H1 (cell line): ENCODE results near the gene CEP41. TPM values are rescaled to one million over a fixed set of nuclear protein-coding genes. Genes with fewer than 3 reads are reported as not detected.

ENCODE experiments used
- CTCF ChIA-PET: fragments of 300-600 bp; sonication (Branson Sonifier 250); formaldehyde crosslinking; loops from one replicate; lab custom pipeline; 2021; ENCODE audit not compliant: partially characterized antibody; lab: Charles Lee
- POLR2A ChIA-PET: fragments of 300-600 bp; sonication (Branson Sonifier 250); formaldehyde crosslinking; loops from one replicate; lab custom pipeline; 2021; ENCODE audit warnings: inconsistent platforms; ENCODE audit not compliant: partially characterized antibody; lab: Charles Lee
- DNase-seq, 2 experiments: peaks; one replicate each; pipeline versions ENCODE4 v3.0.0 to v3.0.0-alpha.2; 2010 to 2022; ENCODE audit warnings: low spot score in 2 of 2, low read depth in 1 of 2, mixed read lengths in 1 of 2
- FAIRE-seq: peaks from 2 replicates; lab custom pipeline; 2011; peaks lifted over from hg19 to GRCh38; lab: Jason Lieb, UNC
- H2AFZ ChIP-seq: 2 replicates; pipeline ENCODE4 v1.8.1; 2012; ENCODE audit warnings: low read length, inconsistent platforms
- H2AK5ac ChIP-seq: 2 replicates; pipeline ENCODE4 v1.6.1; 2013; ENCODE audit warnings: low read depth, low read length
- H2BK120ac ChIP-seq: replicated peaks from 2 replicates; pipeline ENCODE3; 2013; ENCODE audit warnings: low read depth, low read length, inconsistent platforms
- H2BK12ac ChIP-seq: 2 replicates; pipeline ENCODE4 v1.6.1; 2013; ENCODE audit warnings: low read depth, low read length
- H2BK15ac ChIP-seq: 2 replicates; pipeline ENCODE4 v1.6.1; 2013; ENCODE audit warnings: low read length
- H2BK20ac ChIP-seq: 2 replicates; pipeline ENCODE4 v1.6.1; 2013; ENCODE audit warnings: low read length
- H2BK5ac ChIP-seq: 2 replicates; pipeline ENCODE4 v1.6.1; 2013; ENCODE audit warnings: low read depth, low read length
- H3K14ac ChIP-seq: 2 replicates; pipeline ENCODE4 v1.6.1; 2013; ENCODE audit warnings: inconsistent platforms; ENCODE audit not compliant: insufficient read length
- H3K18ac ChIP-seq: 2 replicates; pipeline ENCODE4 v1.6.1; 2013; ENCODE audit warnings: low read length; ENCODE audit errors: extremely low read depth
- H3K23ac ChIP-seq: 2 replicates; pipeline ENCODE4 v1.6.1; 2013; ENCODE audit warnings: inconsistent platforms; ENCODE audit not compliant: insufficient read length
- H3K23me2 ChIP-seq: 2 replicates; pipeline ENCODE4 v1.6.1; 2013; ENCODE audit warnings: low read depth, low read length
- H3K27ac ChIP-seq: 2 replicates; pipeline ENCODE4 v1.6.1; 2011; ENCODE audit warnings: low read depth, low read length, inconsistent platforms
- H3K27me3 ChIP-seq, 4 experiments: replicated peaks in 1 of 4; 1 replicate in 1 of 4; 2 replicates in 3 of 4; pipeline versions ENCODE4 v1.6.1 to v1.8.1; 2011 to 2013; ENCODE audit warnings: low read length in 3 of 4, mild to moderate bottlenecking in 3 of 4, inconsistent platforms in 2 of 4, mixed read lengths in 2 of 4, moderate library complexity in 1 of 4; ENCODE audit not compliant: control insufficient read depth in 3 of 4, insufficient read depth in 3 of 4; ENCODE audit errors: extremely low read depth in 1 of 4
- H3K36me3 ChIP-seq, 4 experiments: 2 replicates each; pipeline versions ENCODE4 v1.6.1 to v1.8.1; 2011 to 2013; ENCODE audit warnings: mild to moderate bottlenecking in 4 of 4, low read length in 3 of 4, moderate library complexity in 2 of 4, control low read depth in 1 of 4, inconsistent platforms in 1 of 4; ENCODE audit not compliant: insufficient read depth in 4 of 4, control insufficient read depth in 2 of 4
- H3K4ac ChIP-seq: replicated peaks from 2 replicates; pipeline ENCODE3; 2013; ENCODE audit warnings: low read length, low read depth, mixed read lengths, inconsistent platforms; ENCODE audit not compliant: insufficient read length
- H3K4me1 ChIP-seq, 4 experiments: replicated peaks in 1 of 4; 1 replicate in 1 of 4; 2 replicates in 3 of 4; pipeline versions ENCODE4 v1.6.1 to v1.8.1; 2011 to 2013; ENCODE audit warnings: low read length in 3 of 4, inconsistent platforms in 2 of 4, mixed read lengths in 1 of 4; ENCODE audit not compliant: insufficient read depth in 4 of 4, control insufficient read depth in 3 of 4
- H3K4me2 ChIP-seq, 2 experiments: 2 replicates each; pipeline versions ENCODE4 v1.6.1 to v1.8.1; 2011 to 2013; ENCODE audit warnings: low read depth in 2 of 2, low read length in 2 of 2, control low read depth in 1 of 2, inconsistent platforms in 1 of 2, mild to moderate bottlenecking in 1 of 2; ENCODE audit not compliant: insufficient read depth in 1 of 2
- H3K4me3 ChIP-seq, 4 experiments: fragments of 200-600, 300-600 bp in 1 of 4; sonication (generic), shearing (Covaris generic), sonication (Bioruptor Twin) in 1 of 4; 2 replicates each; pipeline versions ENCODE4 v1.5.1 to v1.8.1; 2011 to 2016; ENCODE audit warnings: low read length in 4 of 4, low read depth in 3 of 4, control low read depth in 2 of 4, inconsistent platforms in 2 of 4, mild to moderate bottlenecking in 2 of 4, mixed read lengths in 1 of 4, moderate library complexity in 1 of 4; ENCODE audit not compliant: insufficient read depth in 2 of 4; ENCODE audit errors: extremely low read depth in 1 of 4
- H3K56ac ChIP-seq: replicated peaks from 2 replicates; pipeline ENCODE3; 2013; ENCODE audit warnings: low read depth, mild to moderate bottlenecking, mixed read lengths, low read length, inconsistent platforms; ENCODE audit not compliant: insufficient read length
- H3K79me1 ChIP-seq: 2 replicates; pipeline ENCODE4 v1.6.1; 2013; ENCODE audit warnings: low read depth, low read length, control low read depth
- H3K79me2 ChIP-seq, 2 experiments: 2 replicates each; pipeline versions ENCODE4 v1.6.1 to v1.8.1; 2012 to 2013; ENCODE audit warnings: low read length in 2 of 2, mild to moderate bottlenecking in 2 of 2, inconsistent platforms in 1 of 2; ENCODE audit not compliant: insufficient read depth in 2 of 2, control insufficient read depth in 1 of 2
- H3K9ac ChIP-seq, 4 experiments: replicated peaks in 1 of 4; 1 replicate in 1 of 4; 2 replicates in 3 of 4; pipeline versions ENCODE4 v1.6.1 to v1.8.1; 2011 to 2013; ENCODE audit warnings: low read depth in 3 of 4, low read length in 3 of 4, control low read depth in 2 of 4, mild to moderate bottlenecking in 2 of 4, moderate library complexity in 2 of 4, inconsistent platforms in 1 of 4; ENCODE audit errors: extremely low read depth in 1 of 4
- H3K9me3 ChIP-seq, 2 experiments: 2 replicates each; pipeline versions ENCODE4 v1.6.1 to v1.8.1; 2012 to 2013; ENCODE audit warnings: mild to moderate bottlenecking in 2 of 2, moderate library complexity in 2 of 2, control low read depth in 1 of 2, inconsistent platforms in 1 of 2, low read depth in 1 of 2, low read length in 1 of 2, mixed read lengths in 1 of 2; ENCODE audit not compliant: insufficient read depth in 2 of 2
- H4K20me1 ChIP-seq, 2 experiments: replicated peaks in 1 of 2; 2 replicates each; pipeline versions ENCODE3 to v1.8.1; 2011 to 2013; ENCODE audit warnings: inconsistent platforms in 2 of 2, low read length in 2 of 2, mild to moderate bottlenecking in 1 of 2; ENCODE audit not compliant: insufficient read depth in 2 of 2, control insufficient read depth in 1 of 2
- H4K5ac ChIP-seq: 2 replicates; pipeline ENCODE4 v1.6.1; 2013; ENCODE audit warnings: low read length, low read depth, mixed read lengths, inconsistent platforms; ENCODE audit not compliant: insufficient read length
- H4K8ac ChIP-seq: 2 replicates; pipeline ENCODE4 v1.8.0; 2013; ENCODE audit warnings: mild to moderate bottlenecking, moderate library complexity, low read length, inconsistent platforms; ENCODE audit not compliant: insufficient read depth; ENCODE audit errors: extremely low read depth
- H4K91ac ChIP-seq: replicated peaks from 2 replicates; pipeline ENCODE3; 2013; ENCODE audit warnings: low read length, mixed read lengths, inconsistent platforms; ENCODE audit not compliant: insufficient read length
- GTF2F1 ChIP-seq: IDR thresholded peaks from 2 replicates; pipeline ENCODE4 v1.6.1; 2012; ENCODE audit warnings: low read depth, low read length, improper control_type of control experiment, borderline replicate concordance
- JUN ChIP-seq: IDR thresholded peaks from 2 replicates; pipeline ENCODE4 v1.6.1; 2011; ENCODE audit warnings: low read depth, mild to moderate bottlenecking, improper control_type of control experiment, low read length
- KDM5A ChIP-seq: fragments of 200-600 bp; IDR thresholded peaks from 2 replicates; pipeline ENCODE4 v1.7.1; 2012; ENCODE audit warnings: mild to moderate bottlenecking, low read length, inconsistent platforms, mixed read lengths
- NANOG ChIP-seq: IDR thresholded peaks from 2 replicates; pipeline ENCODE4 v1.6.1; 2011; ENCODE audit warnings: low read length, low read depth, mild to moderate bottlenecking, inconsistent platforms; ENCODE audit not compliant: insufficient read depth, poor library complexity, severe bottlenecking
- USF2 ChIP-seq: IDR thresholded peaks from 2 replicates; pipeline ENCODE4 v1.6.1; 2011; ENCODE audit warnings: low read length, improper control_type of control experiment
- WGBS, 2 experiments: shearing (Covaris generic) in 1 of 2; methylation state at CpG; one replicate each; pipeline versions ENCODE4 v1.1.6 to v1.1.7; 2013 to 2015; ENCODE audit warnings: low lambda C conversion rate in 2 of 2, mixed read lengths in 2 of 2, inconsistent platforms in 1 of 2, low coverage in 1 of 2, missing lambda C conversion rate in 1 of 2; ENCODE audit not compliant: insufficient replicate concordance in 2 of 2, insufficient coverage in 1 of 2, insufficient read length in 1 of 2; ENCODE audit errors: extremely low coverage in 1 of 2, missing lambda C conversion rate in 1 of 2; 5-methylcytosine and 5-hydroxymethylcytosine counted together
- polyA plus RNA-seq, 7 experiments: library from polyadenylated mRNA; depleted of rRNA in 3 of 7; stranded (reverse) in 5 of 7; unstranded in 2 of 7; fragments of >200 nt in 5 of 7; fragments of 200-250 nt in 2 of 7; gene quantifications; 1 replicate in 5 of 7; 2 replicates in 1 of 7; 4 replicates in 1 of 7; pipeline versions ENCODE4 v1.2.1 to v1.2.3, GENCODE V29; 2011 to 2013; ENCODE audit warnings: missing spikeins in 2 of 7, mixed read lengths in 2 of 7
- total RNA-seq: library from RNA; stranded (reverse); fragmentation: NEBNext Ultra II Directional; extraction: Animal tissue kit (Norgen Biotek cat#: 25700); gene quantifications from 2 replicates; pipeline ENCODE4 v1.2.1, GENCODE V29; 2021

Gene CEP41
- total and polyA plus RNA-seq, 2 of the 8 experiments (the other 6 are each of a cell fraction or from before 2014, with no cell fraction given) = 9.3 to 12.8 TPM

GRCh38 chr7:130430841-130431666, 9.8 kb downstream of the CEP41 start:
- no peaks in the 10 kb centered on the region for H3K79me2 ChIP-seq
- H3K36me3 ChIP-seq = no peaks in the 10 kb centered on the region
- no peak overlapping the region for H3K27ac ChIP-seq
- no peak overlapping the region for H2AK5ac ChIP-seq
- no peaks in the 10 kb centered on the region for H3K79me1 ChIP-seq
- H2BK12ac ChIP-seq = no peak overlapping the region
- H3K14ac ChIP-seq = no peak overlapping the region
- no peak overlapping the region for H3K9ac ChIP-seq
- CTCF ChIA-PET = interaction anchor here (1.4 kb wide), 1 partner anchor 153 kb away, joined by 3 read pairs; no protein-coding TSS in a partner anchor
- no peak overlapping the region for H2BK20ac ChIP-seq
- no peak overlapping the region for H2AFZ ChIP-seq
- no peak overlapping the region for H4K91ac ChIP-seq
- H4K8ac ChIP-seq = no peak overlapping the region
- H3K4me2 ChIP-seq = no peak overlapping the region
- no peaks in the 10 kb centered on the region for H3K27me3 ChIP-seq
- DNase-seq (no peak), FAIRE-seq (no peak)
- 86% methylated on average over 5 of the region's 5 CpGs; no CpG with 5 or more reads in 1 of the 2 experiments for WGBS, 2 experiments
- H3K4ac ChIP-seq = no peak overlapping the region
- H3K4me3 ChIP-seq = no peak overlapping the region
- no peaks in the 10 kb centered on the region; a peak in 1 of 7 replicates for H3K4me1 ChIP-seq
- no peak overlapping the region for H2BK5ac ChIP-seq
- no peak overlapping the region for H2BK15ac ChIP-seq
- POLR2A ChIA-PET = no interaction called here
- H3K23ac ChIP-seq = no peak overlapping the region
- no peaks in the 10 kb centered on the region for H4K20me1 ChIP-seq
- H3K23me2 ChIP-seq = no peaks in the 10 kb centered on the region; the same call in 1 of the 2 replicates
- no peak overlapping the region for H3K56ac ChIP-seq
- H3K9me3 ChIP-seq = no peaks in the 10 kb centered on the region
- no peak overlapping the region for H4K5ac ChIP-seq
- H2BK120ac ChIP-seq = no peak overlapping the region
- no peak overlapping the region for H3K18ac ChIP-seq
- no peak for TF ChIP-seq NANOG
- no peak for TF ChIP-seq KDM5A
- no peak for TF ChIP-seq JUN
- TF ChIP-seq USF2 = no peak
- no peak for TF ChIP-seq GTF2F1
